Neural progenitor cell (in vitro differentiated cells): ENCODE measurements around the gene HEATR5A.

ENCODE experiments used
- CTCF ChIP-seq: fragments of 200-600 bp; sonication (generic); IDR thresholded peaks from 2 replicates; pipeline ENCODE4 v1.5.1; 2017; ENCODE audit warnings: antibody characterized with exemption, mild to moderate bottlenecking
- EZH2 ChIP-seq: fragments of 200-600 bp; sonication (generic); IDR thresholded peaks from 2 replicates; pipeline ENCODE4 v1.6.1; 2017; ENCODE audit warnings: antibody characterized with exemption, mild to moderate bottlenecking, moderate library complexity
- EZH2phosphoT487 ChIP-seq: fragments of 200-600 bp; sonication (generic); IDR thresholded peaks from 2 replicates; pipeline ENCODE4 v1.6.1; 2017; ENCODE audit warnings: antibody characterized with exemption

GRCh38 chr14:31261859-31262731, 158.3 kb downstream of the HEATR5A start:
- no peak for TF ChIP-seq CTCF
- no peak for TF ChIP-seq EZH2
- TF ChIP-seq EZH2phosphoT487, result no peak
